ENCODE data around the gene CYB5D1. TPM values are rescaled to one million over a fixed set of nuclear protein-coding genes. Genes with fewer than 3 reads are reported as not detected.

Gene CYB5D1
- total and polyA plus RNA-seq, 2 experiments from 2014 or later = 12.2 to 14.1 TPM

GRCh38 chr17:7833011-7833794 lies 24.6 kb upstream of the CYB5D1 start:
- no peaks in the 10 kb centered on the region for H3K9me2 ChIP-seq (replicated peaks; ENCODE audit: insufficient read depth)
- H3K36me3 ChIP-seq (replicated peaks; ENCODE audit: insufficient read depth, low read depth) = no peaks in the 10 kb centered on the region
- no peaks in the 10 kb centered on the region for H4K20me1 ChIP-seq (ENCODE audit: insufficient read depth, poor library complexity, severe bottlenecking)
- no peak overlapping the region for H3K4me3 ChIP-seq
- TF ChIP-seq EZH2phosphoT487 (IDR thresholded peaks at IDR 0.05; ENCODE audit: low read depth, severe bottlenecking, unreplicated experiment) (no peak), CTCF (IDR thresholded peaks at IDR 0.05; ENCODE audit: poor library complexity) (no peak)
- 60% methylated on average over 19 of the region's 19 CpGs for WGBS (ENCODE audit: low lambda C conversion rate, missing lambda C conversion rate)
- no peaks in the 10 kb centered on the region for H3K27me3 ChIP-seq
- H3K9me3 ChIP-seq (ENCODE audit: low read depth) = no peaks in the 10 kb centered on the region
- H3K27ac ChIP-seq = peak overlapping the region; percentile 28
- peak overlapping the region; percentile 93 for H3K4me2 ChIP-seq
- peaks cover 6% of the 10 kb centered on the region for H3K4me1 ChIP-seq (ENCODE audit: insufficient read depth)
- peaks cover 7% of the 10 kb centered on the region for H3K79me2 ChIP-seq
- peak; percentile 3 for DNase-seq (ENCODE audit: low spot score)
- H2AFZ ChIP-seq = peak overlapping the region; percentile 57

- H3K9me3 ChIP-seq (ENCODE audit: low read depth) = no peaks in the 10 kb centered on the region
- TF ChIP-seq EZH2phosphoT487 (IDR thresholded peaks at IDR 0.05; ENCODE audit: low read depth, severe bottlenecking, unreplicated experiment) (no peak), CTCF (IDR thresholded peaks at IDR 0.05; ENCODE audit: poor library complexity) (no peak), EZH2 (IDR thresholded peaks at IDR 0.05; ENCODE audit: borderline replicate concordance) (no peak)
- no peaks in the 10 kb centered on the region for H3K27me3 ChIP-seq
- H3K4me2 ChIP-seq = peak within 1 kb of the TSS; percentile 93
- H3K9me2 ChIP-seq (replicated peaks; ENCODE audit: insufficient read depth) = no peaks in the 10 kb centered on the region
- no peaks in the 10 kb centered on the region for H3K36me3 ChIP-seq (replicated peaks; ENCODE audit: insufficient read depth, low read depth)
- WGBS (ENCODE audit: low lambda C conversion rate, missing lambda C conversion rate) = 2% methylated on average over 28 of the region's 49 CpGs
- H4K20me1 ChIP-seq (ENCODE audit: insufficient read depth, poor library complexity, severe bottlenecking) = peaks cover 5% of the 10 kb centered on the region
- DNase-seq (ENCODE audit: low spot score) = peak; percentile 98
- peak within 1 kb of the TSS; percentile 95 for H3K27ac ChIP-seq
- H2AFZ ChIP-seq = peak within 1 kb of the TSS; percentile 57
- H3K4me1 ChIP-seq (ENCODE audit: insufficient read depth) = peaks cover 12% of the 10 kb centered on the region
- peaks cover 13% of the 10 kb centered on the region for H3K79me2 ChIP-seq
- H3K4me3 ChIP-seq = peak within 1 kb of the TSS; percentile 51
Measured at GRCh38 chr17:7833795-7834541, 23.8 kb upstream of the CYB5D1 start, which contains the start of gene KDM6B. TSS of gene KDM6B (plus strand) at chr17:7834217. CDS start at chr17:7845555, 11,338 bp downstream.

- TF ChIP-seq EZH2 (IDR thresholded peaks at IDR 0.05; ENCODE audit: borderline replicate concordance) = no peak
- no peak for TF ChIP-seq EZH2phosphoT487 (IDR thresholded peaks at IDR 0.05; ENCODE audit: low read depth, severe bottlenecking, unreplicated experiment)
- no peak for TF ChIP-seq CTCF (IDR thresholded peaks at IDR 0.05; ENCODE audit: poor library complexity)
- H2AFZ ChIP-seq = peak overlapping the region; percentile 57
- H3K9me2 ChIP-seq (replicated peaks; ENCODE audit: insufficient read depth) = no peaks in the 10 kb centered on the region
- peak overlapping the region; percentile 95 for H3K27ac ChIP-seq
- H3K4me3 ChIP-seq = peak overlapping the region; percentile 51
- no peaks in the 10 kb centered on the region for H3K27me3 ChIP-seq
- WGBS (ENCODE audit: low lambda C conversion rate, missing lambda C conversion rate) = 0% methylated on average over 13 of the region's 20 CpGs
- peaks cover 19% of the 10 kb centered on the region for H3K79me2 ChIP-seq
- peaks cover 10% of the 10 kb centered on the region for H4K20me1 ChIP-seq (ENCODE audit: insufficient read depth, poor library complexity, severe bottlenecking)
- peak; percentile 71 for DNase-seq (ENCODE audit: low spot score)
- H3K4me1 ChIP-seq (ENCODE audit: insufficient read depth) = peaks cover 18% of the 10 kb centered on the region
- no peaks in the 10 kb centered on the region for H3K9me3 ChIP-seq (ENCODE audit: low read depth)
- no peaks in the 10 kb centered on the region for H3K36me3 ChIP-seq (replicated peaks; ENCODE audit: insufficient read depth, low read depth)
- peak overlapping the region; percentile 93 for H3K4me2 ChIP-seq
Measured at GRCh38 chr17:7834542-7834956, 23.3 kb upstream of the CYB5D1 start.
